Osteocyte (in vitro differentiated cells): ENCODE results near the gene TBCK. TPM values are rescaled to one million over a fixed set of nuclear protein-coding genes. Genes with fewer than 3 reads are reported as not detected.

ENCODE experiments used
- DNase-seq: peaks from one replicate; pipeline ENCODE4 v3.0.0; 2021; ENCODE audit warnings: mixed read lengths; ENCODE audit not compliant: unreplicated experiment; ENCODE audit errors: extremely low spot score
- H3K27ac Mint-ChIP-seq: one replicate; pipeline ENCODE4 v1.8.0; 2021; ENCODE audit warnings: mild to moderate bottlenecking, mixed read lengths; ENCODE audit not compliant: unreplicated experiment
- H3K27me3 Mint-ChIP-seq: one replicate; pipeline ENCODE4 v1.8.0; 2021; ENCODE audit warnings: mixed read lengths; ENCODE audit not compliant: unreplicated experiment
- H3K36me3 Mint-ChIP-seq: one replicate; pipeline ENCODE4 v1.8.0; 2021; ENCODE audit warnings: mixed read lengths; ENCODE audit not compliant: unreplicated experiment
- H3K4me1 Mint-ChIP-seq: one replicate; pipeline ENCODE4 v1.8.0; 2021; ENCODE audit warnings: mixed read lengths; ENCODE audit not compliant: unreplicated experiment
- H3K4me3 Mint-ChIP-seq: one replicate; pipeline ENCODE4 v1.8.0; 2021; ENCODE audit warnings: mild to moderate bottlenecking, moderate library complexity, mixed read lengths; ENCODE audit not compliant: unreplicated experiment
- H3K9me3 Mint-ChIP-seq: one replicate; pipeline ENCODE4 v1.8.0; 2021; ENCODE audit warnings: mixed read lengths; ENCODE audit not compliant: unreplicated experiment
- CTCF ChIP-seq: fragments of 200-600 bp; sonication (generic); IDR thresholded peaks from 2 replicates; pipeline ENCODE4 v1.5.0; 2021; ENCODE audit warnings: antibody characterized with exemption, mild to moderate bottlenecking, moderate library complexity
- total RNA-seq: library from RNA; stranded (reverse); gene quantifications from 2 replicates; pipeline ENCODE4 v1.2.1, GENCODE V29; 2021

Gene TBCK
- total RNA-seq, 1 donor from 2014 or later: 49.9 TPM

- Mint-ChIP-seq H3K27ac (no peak overlapping the region), H3K36me3 (no peaks in the 10 kb centered on the region), H3K4me1 (peaks cover 3% of the 10 kb centered on the region), H3K27me3 (peaks cover 2% of the 10 kb centered on the region), H3K4me3 (no peak overlapping the region), H3K9me3 (peaks cover 4% of the 10 kb centered on the region)
- no peak for TF ChIP-seq CTCF
- DNase-seq: no peak
Observed at GRCh38 chr4:106358899-106359298, 42.9 kb upstream of the TBCK start.

GRCh38 chr4:106355193-106355592 lies 39.2 kb upstream of the TBCK start:
- Mint-ChIP-seq H3K9me3 (peaks cover 4% of the 10 kb centered on the region), H3K27ac (no peak overlapping the region), H3K4me1 (peaks cover 3% of the 10 kb centered on the region), H3K27me3 (no peaks in the 10 kb centered on the region), H3K4me3 (no peak overlapping the region), H3K36me3 (peaks cover 9% of the 10 kb centered on the region)
- no peak for TF ChIP-seq CTCF
- DNase-seq: no peak

- no peak overlapping the region for H3K27ac Mint-ChIP-seq
- peaks cover 4% of the 10 kb centered on the region for H3K9me3 Mint-ChIP-seq
- no peak for DNase-seq
- no peak overlapping the region for H3K4me3 Mint-ChIP-seq
- H3K36me3 Mint-ChIP-seq: peaks cover 15% of the 10 kb centered on the region
- no peak for TF ChIP-seq CTCF
- H3K4me1 Mint-ChIP-seq: peaks cover 3% of the 10 kb centered on the region
- H3K27me3 Mint-ChIP-seq: no peaks in the 10 kb centered on the region
Observed at GRCh38 chr4:106353786-106354185, 37.8 kb upstream of the TBCK start.

- no peak overlapping the region for H3K4me3 Mint-ChIP-seq
Observed at GRCh38 chr4:106351016-106351415, 35.0 kb upstream of the TBCK start.

GRCh38 chr4:106347167-106347566 lies 31.2 kb upstream of the TBCK start:
- peaks cover 2% of the 10 kb centered on the region for H3K4me1 Mint-ChIP-seq
- H3K27me3 Mint-ChIP-seq: no peaks in the 10 kb centered on the region
- no peak overlapping the region for H3K27ac Mint-ChIP-seq
- no peak for DNase-seq
- no peaks in the 10 kb centered on the region for H3K9me3 Mint-ChIP-seq
- no peak overlapping the region for H3K4me3 Mint-ChIP-seq
- no peak for TF ChIP-seq CTCF
- H3K36me3 Mint-ChIP-seq: peaks cover 15% of the 10 kb centered on the region

More at GRCh38 chr4:106351016-106351415, 35.0 kb upstream of the TBCK start:
- Mint-ChIP-seq H3K4me1 (no peaks in the 10 kb centered on the region), H3K36me3 (peaks cover 18% of the 10 kb centered on the region), H3K9me3 (no peaks in the 10 kb centered on the region), H3K27me3 (no peaks in the 10 kb centered on the region), H3K27ac (no peak overlapping the region)
- DNase-seq: no peak
- TF ChIP-seq CTCF: no peak
